Erythroblast (primary cell): ENCODE measurements around the gene EYA4.

Source experiments
- GATA1 ChIP-seq: IDR thresholded peaks from 2 replicates; pipeline ENCODE4 v1.6.1; 2011; ENCODE audit warnings: low read depth, mild to moderate bottlenecking, control low read depth, low read length, moderate library complexity
- POLR2A ChIP-seq: IDR thresholded peaks from 2 replicates; pipeline ENCODE4 v1.6.1; 2011; ENCODE audit warnings: mild to moderate bottlenecking, low read length

DNA sequence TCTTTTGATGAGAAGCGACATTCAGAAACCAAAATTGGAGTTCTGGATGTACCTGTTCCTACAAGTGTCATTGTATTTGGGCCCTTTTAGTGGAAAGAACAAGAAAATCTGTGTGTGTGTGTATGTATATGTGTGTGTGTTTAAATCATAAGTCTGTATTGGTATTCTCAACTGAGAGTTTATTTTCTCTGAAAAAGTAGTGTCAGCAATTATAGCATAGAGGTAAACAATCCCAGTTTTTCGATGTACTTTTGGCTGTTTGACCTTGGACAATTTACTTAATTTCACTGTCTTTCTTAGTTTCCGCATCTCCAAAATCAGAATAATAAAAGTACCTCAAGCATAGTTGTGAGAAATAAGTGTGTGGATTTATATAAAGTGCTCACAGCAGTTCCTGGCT, 57.2 kb downstream of the EYA4 start:
- no peak for TF ChIP-seq POLR2A
- no peak for TF ChIP-seq GATA1
